GM10847 (cell line): ENCODE results near the gene POLR2E.

Experiments used
- POLR2A ChIP-seq: IDR thresholded peaks from 2 replicates; pipeline ENCODE4 v1.6.1; 2011; ENCODE audit not compliant: insufficient read length; ENCODE audit errors: extremely low read depth

POLR2E gene

GRCh38 chr19:1082165-1082927 lies 12.8 kb downstream of the POLR2E start:
- TF ChIP-seq POLR2A, result no peak

GRCh38 chr19:1081301-1082164 lies 13.6 kb downstream of the POLR2E start:
- no peak for TF ChIP-seq POLR2A

GRCh38 chr19:1080360-1081161 lies 14.6 kb downstream of the POLR2E start:
- no peak for TF ChIP-seq POLR2A

GRCh38 chr19:1079566-1080111 lies 15.5 kb downstream of the POLR2E start:
- no peak for TF ChIP-seq POLR2A

- no peak for TF ChIP-seq POLR2A
Measured at GRCh38 chr19:1076951-1077350, 18.2 kb downstream of the POLR2E start.

GRCh38 chr19:1076046-1076386 lies 19.2 kb downstream of the POLR2E start:
- TF ChIP-seq POLR2A, result no peak

GRCh38 chr19:1074544-1075283 lies 20.5 kb downstream of the POLR2E start:
- no peak for TF ChIP-seq POLR2A

GRCh38 chr19:1073956-1074517 lies 21.1 kb downstream of the POLR2E start:
- TF ChIP-seq POLR2A, result no peak

GRCh38 chr19:1073063-1073955 lies 21.9 kb downstream of the POLR2E start:
- no peak for TF ChIP-seq POLR2A

GRCh38 chr19:1072371-1073015 lies 22.7 kb downstream of the POLR2E start:
- no peak for TF ChIP-seq POLR2A

- TF ChIP-seq POLR2A, result no peak
Measured at GRCh38 chr19:1070931-1071791, 24.0 kb downstream of the POLR2E start.

- no peak for TF ChIP-seq POLR2A
Measured at GRCh38 chr19:1070576-1070930, 24.6 kb downstream of the POLR2E start.
